ENCODE data around the gene PRPS1. TPM values are rescaled to one million over a fixed set of nuclear protein-coding genes. Genes with fewer than 3 reads are reported as not detected.

The PRPS1 gene
- total RNA-seq, 1 donor from 2014 or later = 31.8 TPM

DNA sequence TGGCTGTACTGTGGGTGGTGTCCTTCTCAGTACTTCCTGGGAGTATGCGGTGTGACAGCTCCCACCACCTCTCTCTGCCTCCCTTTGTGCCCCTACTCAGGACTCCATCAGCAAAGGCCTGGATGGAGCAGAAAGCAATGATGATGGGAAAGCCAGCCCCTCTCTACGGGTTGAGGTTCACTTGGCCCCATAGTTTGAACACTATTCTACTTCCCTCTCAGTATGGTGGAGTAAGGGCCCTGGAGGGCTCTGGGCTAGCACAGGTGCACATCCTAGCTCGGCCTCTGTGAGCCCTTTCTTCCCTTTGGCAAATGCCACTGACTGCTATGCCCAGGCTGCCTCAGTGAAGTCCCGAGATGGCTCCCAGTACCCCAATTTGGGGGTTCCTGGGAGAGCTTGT lies 31.0 kb downstream of the PRPS1 start:
- H3K4me3 Mint-ChIP-seq (ENCODE audit: unreplicated experiment) = no peak overlapping the region
- TF ChIP-seq, protein P1, sequence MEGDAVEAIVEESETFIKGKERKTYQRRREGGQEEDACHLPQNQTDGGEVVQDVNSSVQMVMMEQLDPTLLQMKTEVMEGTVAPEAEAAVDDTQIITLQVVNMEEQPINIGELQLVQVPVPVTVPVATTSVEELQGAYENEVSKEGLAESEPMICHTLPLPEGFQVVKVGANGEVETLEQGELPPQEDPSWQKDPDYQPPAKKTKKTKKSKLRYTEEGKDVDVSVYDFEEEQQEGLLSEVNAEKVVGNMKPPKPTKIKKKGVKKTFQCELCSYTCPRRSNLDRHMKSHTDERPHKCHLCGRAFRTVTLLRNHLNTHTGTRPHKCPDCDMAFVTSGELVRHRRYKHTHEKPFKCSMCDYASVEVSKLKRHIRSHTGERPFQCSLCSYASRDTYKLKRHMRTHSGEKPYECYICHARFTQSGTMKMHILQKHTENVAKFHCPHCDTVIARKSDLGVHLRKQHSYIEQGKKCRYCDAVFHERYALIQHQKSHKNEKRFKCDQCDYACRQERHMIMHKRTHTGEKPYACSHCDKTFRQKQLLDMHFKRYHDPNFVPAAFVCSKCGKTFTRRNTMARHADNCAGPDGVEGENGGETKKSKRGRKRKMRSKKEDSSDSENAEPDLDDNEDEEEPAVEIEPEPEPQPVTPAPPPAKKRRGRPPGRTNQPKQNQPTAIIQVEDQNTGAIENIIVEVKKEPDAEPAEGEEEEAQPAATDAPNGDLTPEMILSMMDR (IDR thresholded peaks at IDR 0.05; ENCODE audit: partially characterized antibody, unreplicated experiment) = no peak

DNA sequence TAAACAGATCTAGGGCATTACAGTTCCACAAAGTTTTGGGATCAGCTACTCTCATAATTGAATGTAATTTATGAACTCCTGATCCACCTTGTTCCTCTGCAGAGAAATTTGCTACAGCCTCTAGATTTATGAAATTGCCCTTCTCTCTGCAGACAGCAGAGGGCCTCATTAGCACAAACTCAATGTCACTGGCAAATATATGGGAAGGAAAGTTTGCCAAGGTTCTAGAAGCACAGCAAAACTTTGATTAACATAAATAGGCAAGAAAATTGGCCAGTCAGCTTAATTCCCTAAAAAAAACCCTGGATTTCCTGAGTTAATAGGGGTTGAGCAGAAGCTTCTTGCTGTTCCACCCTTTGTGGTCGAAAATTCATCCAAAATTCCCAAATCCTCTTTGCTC lies 31.5 kb downstream of the PRPS1 start:
- no peak for DNase-seq
- Mint-ChIP-seq H3K9me3 (ENCODE audit: unreplicated experiment) (peaks cover 2% of the 10 kb centered on the region), H3K36me3 (ENCODE audit: unreplicated experiment) (no peaks in the 10 kb centered on the region)

More for the DNA sequence above, 31.0 kb downstream of the PRPS1 start:
- Mint-ChIP-seq H3K27ac (ENCODE audit: unreplicated experiment) (no peak overlapping the region), H3K36me3 (ENCODE audit: unreplicated experiment) (no peaks in the 10 kb centered on the region), H3K4me1 (ENCODE audit: low read depth, unreplicated experiment) (peaks cover 4% of the 10 kb centered on the region), H3K27me3 (ENCODE audit: unreplicated experiment) (peaks cover 2% of the 10 kb centered on the region), H3K9me3 (ENCODE audit: unreplicated experiment) (peaks cover 2% of the 10 kb centered on the region)
- DNase-seq = no peak

DNA sequence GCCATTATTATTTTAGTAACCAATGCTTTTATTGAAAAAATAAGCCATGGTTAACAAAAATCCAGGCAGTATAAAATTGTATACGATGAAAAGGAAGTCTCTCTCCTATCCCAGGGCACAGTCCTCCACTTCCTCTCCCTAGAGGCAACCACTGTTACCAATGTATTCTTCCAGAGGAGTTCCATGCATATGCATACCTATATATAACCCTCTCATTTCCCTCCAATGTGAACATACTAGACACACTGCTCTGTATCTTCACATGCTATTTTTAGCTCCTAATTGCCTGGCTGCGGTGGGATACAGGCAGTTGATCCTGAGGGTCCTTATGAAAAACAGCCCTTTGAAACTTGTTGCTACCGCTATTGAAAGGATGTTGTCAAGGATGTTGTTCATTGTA lies 33.8 kb downstream of the PRPS1 start:
- Mint-ChIP-seq H3K9me3 (ENCODE audit: unreplicated experiment) (no peaks in the 10 kb centered on the region), H3K4me3 (ENCODE audit: unreplicated experiment) (no peak overlapping the region), H3K36me3 (ENCODE audit: unreplicated experiment) (no peaks in the 10 kb centered on the region), H3K27ac (ENCODE audit: unreplicated experiment) (no peak overlapping the region), H3K27me3 (ENCODE audit: unreplicated experiment) (peaks cover 2% of the 10 kb centered on the region), H3K4me1 (ENCODE audit: low read depth, unreplicated experiment) (no peaks in the 10 kb centered on the region)
- TF ChIP-seq, protein P1 (IDR thresholded peaks at IDR 0.05; ENCODE audit: partially characterized antibody, unreplicated experiment) = no peak
- DNase-seq = no peak

More for the DNA sequence above, 31.5 kb downstream of the PRPS1 start:
- peaks cover 4% of the 10 kb centered on the region for H3K4me1 Mint-ChIP-seq (ENCODE audit: low read depth, unreplicated experiment)
- peaks cover 2% of the 10 kb centered on the region for H3K27me3 Mint-ChIP-seq (ENCODE audit: unreplicated experiment)
- no peak overlapping the region for H3K27ac Mint-ChIP-seq (ENCODE audit: unreplicated experiment)
- TF ChIP-seq, protein P1 (IDR thresholded peaks at IDR 0.05; ENCODE audit: partially characterized antibody, unreplicated experiment) = peak; percentile 12
- no peak overlapping the region for H3K4me3 Mint-ChIP-seq (ENCODE audit: unreplicated experiment)

DNA sequence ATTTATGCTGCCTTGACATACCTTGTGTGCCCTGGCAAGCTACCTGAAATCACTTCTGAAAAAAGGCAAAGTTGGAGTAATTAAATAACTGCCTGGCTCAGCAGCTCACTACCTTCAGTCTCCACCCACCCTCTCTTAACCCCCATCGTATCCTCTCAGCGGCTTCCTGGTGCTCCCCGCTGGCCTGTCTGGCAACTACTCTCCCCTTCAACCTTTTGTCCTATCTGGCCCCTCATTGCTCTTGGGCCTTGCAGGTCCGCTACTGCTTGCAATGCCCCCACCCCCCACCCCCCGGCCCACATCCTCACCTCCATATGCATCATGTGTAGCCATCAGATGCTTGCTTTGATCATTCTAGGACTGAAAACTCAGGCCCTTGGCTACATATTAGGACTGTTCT lies 34.5 kb downstream of the PRPS1 start:
- TF ChIP-seq, protein P1 (IDR thresholded peaks at IDR 0.05; ENCODE audit: partially characterized antibody, unreplicated experiment) = no peak
- Mint-ChIP-seq H3K27me3 (ENCODE audit: unreplicated experiment) (peaks cover 2% of the 10 kb centered on the region), H3K9me3 (ENCODE audit: unreplicated experiment) (no peaks in the 10 kb centered on the region), H3K4me3 (ENCODE audit: unreplicated experiment) (no peak overlapping the region), H3K4me1 (ENCODE audit: low read depth, unreplicated experiment) (no peaks in the 10 kb centered on the region), H3K27ac (ENCODE audit: unreplicated experiment) (no peak overlapping the region), H3K36me3 (ENCODE audit: unreplicated experiment) (no peaks in the 10 kb centered on the region)
- DNase-seq = no peak

DNA sequence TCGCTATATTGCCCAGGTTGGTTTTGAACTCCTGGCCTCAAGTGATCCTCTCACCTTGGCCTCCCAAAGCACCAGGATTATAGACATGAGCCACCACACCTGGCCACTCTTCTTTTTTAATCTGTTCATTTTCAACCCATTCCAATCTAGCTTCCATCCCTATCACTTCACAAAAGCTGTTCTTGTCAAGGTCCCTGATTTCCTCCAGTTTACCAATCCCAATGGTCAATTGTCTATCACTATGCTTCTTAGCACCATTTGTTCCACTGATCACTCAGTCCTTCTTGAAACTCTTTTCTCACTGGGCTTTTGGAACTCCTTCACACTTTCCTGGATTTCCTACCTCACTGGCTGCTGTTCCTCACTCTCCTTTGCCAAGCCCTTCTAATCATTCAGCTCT lies 38.6 kb downstream of the PRPS1 start:
- DNase-seq = no peak
- no peaks in the 10 kb centered on the region for H3K27me3 Mint-ChIP-seq (ENCODE audit: unreplicated experiment)
- no peak overlapping the region for H3K4me3 Mint-ChIP-seq (ENCODE audit: unreplicated experiment)
- TF ChIP-seq, protein P1 (IDR thresholded peaks at IDR 0.05; ENCODE audit: partially characterized antibody, unreplicated experiment) = no peak
- H3K36me3 Mint-ChIP-seq (ENCODE audit: unreplicated experiment) = no peaks in the 10 kb centered on the region
- no peaks in the 10 kb centered on the region for H3K9me3 Mint-ChIP-seq (ENCODE audit: unreplicated experiment)
- H3K4me1 Mint-ChIP-seq (ENCODE audit: low read depth, unreplicated experiment) = no peaks in the 10 kb centered on the region
- no peak overlapping the region for H3K27ac Mint-ChIP-seq (ENCODE audit: unreplicated experiment)

Measured in glutamatergic neuron (in vitro differentiated cells).